ENCODE measurements around the gene FOXF1. TPM values are rescaled to one million over a fixed set of nuclear protein-coding genes. Genes with fewer than 3 reads are reported as not detected.

FOXF1 gene
- total and polyA plus RNA-seq, 4 donors, result 0.56 to 1.2 (median 0.89) TPM

DNA sequence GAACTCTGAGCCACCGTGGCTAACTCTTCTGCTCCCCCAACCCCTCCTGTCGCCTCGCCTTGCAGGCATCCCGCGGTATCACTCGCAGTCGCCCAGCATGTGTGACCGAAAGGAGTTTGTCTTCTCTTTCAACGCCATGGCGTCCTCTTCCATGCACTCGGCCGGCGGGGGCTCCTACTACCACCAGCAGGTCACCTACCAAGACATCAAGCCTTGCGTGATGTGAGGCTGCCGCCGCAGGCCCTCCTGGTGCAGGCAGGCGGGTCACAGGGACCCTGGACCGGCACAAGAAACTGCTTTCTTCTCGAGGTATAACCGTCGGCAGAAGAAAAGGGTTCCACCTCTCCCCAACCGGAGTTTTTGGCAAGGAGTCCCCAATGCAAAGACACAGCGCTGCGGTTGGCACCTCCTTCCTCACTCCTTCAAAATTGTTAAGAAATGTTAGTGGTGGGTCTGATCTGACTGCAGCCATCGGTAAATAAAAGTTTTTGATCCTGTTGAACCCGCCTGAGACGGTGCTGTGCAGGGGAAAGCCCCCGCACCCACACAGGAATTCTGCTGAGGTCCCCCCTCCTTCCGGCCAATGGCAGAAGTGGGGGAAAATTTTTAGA, 2.6 kb downstream of the FOXF1 start:
- 8% methylated on average over 29 of the region's 29 CpGs for WGBS
- TF ChIP-seq, protein P1, sequence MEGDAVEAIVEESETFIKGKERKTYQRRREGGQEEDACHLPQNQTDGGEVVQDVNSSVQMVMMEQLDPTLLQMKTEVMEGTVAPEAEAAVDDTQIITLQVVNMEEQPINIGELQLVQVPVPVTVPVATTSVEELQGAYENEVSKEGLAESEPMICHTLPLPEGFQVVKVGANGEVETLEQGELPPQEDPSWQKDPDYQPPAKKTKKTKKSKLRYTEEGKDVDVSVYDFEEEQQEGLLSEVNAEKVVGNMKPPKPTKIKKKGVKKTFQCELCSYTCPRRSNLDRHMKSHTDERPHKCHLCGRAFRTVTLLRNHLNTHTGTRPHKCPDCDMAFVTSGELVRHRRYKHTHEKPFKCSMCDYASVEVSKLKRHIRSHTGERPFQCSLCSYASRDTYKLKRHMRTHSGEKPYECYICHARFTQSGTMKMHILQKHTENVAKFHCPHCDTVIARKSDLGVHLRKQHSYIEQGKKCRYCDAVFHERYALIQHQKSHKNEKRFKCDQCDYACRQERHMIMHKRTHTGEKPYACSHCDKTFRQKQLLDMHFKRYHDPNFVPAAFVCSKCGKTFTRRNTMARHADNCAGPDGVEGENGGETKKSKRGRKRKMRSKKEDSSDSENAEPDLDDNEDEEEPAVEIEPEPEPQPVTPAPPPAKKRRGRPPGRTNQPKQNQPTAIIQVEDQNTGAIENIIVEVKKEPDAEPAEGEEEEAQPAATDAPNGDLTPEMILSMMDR (IDR thresholded peaks at IDR 0.05; ENCODE audit: low read depth, low read length, missing input control), result no peak
- TF ChIP-seq NR2F2 (IDR thresholded peaks at IDR 0.05) (no peak), HNF4A (conservative IDR thresholded peaks at IDR 0.05) (no peak), TAF1 (conservative IDR thresholded peaks at IDR 0.05) (no peak), SP1 (IDR thresholded peaks at IDR 0.05) (no peak), RXRA (IDR thresholded peaks at IDR 0.05) (no peak), EGR1 (IDR thresholded peaks at IDR 0.05; ENCODE audit: low read depth in 2 of 2) (no peak), FOXA2 (IDR thresholded peaks at IDR 0.05) (no peak), RAD21 (IDR thresholded peaks at IDR 0.05) (no peak), HNF4G (IDR thresholded peaks at IDR 0.05) (no peak), YY1 (IDR thresholded peaks at IDR 0.05) (no peak)
- TF ChIP-seq, protein P2, sequence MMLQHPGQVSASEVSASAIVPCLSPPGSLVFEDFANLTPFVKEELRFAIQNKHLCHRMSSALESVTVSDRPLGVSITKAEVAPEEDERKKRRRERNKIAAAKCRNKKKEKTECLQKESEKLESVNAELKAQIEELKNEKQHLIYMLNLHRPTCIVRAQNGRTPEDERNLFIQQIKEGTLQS (IDR thresholded peaks at IDR 0.05), result no peak
- TF ChIP-seq, protein P3, sequence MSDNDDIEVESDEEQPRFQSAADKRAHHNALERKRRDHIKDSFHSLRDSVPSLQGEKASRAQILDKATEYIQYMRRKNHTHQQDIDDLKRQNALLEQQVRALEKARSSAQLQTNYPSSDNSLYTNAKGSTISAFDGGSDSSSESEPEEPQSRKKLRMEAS (IDR thresholded peaks at IDR 0.05), result no peak
- TF ChIP-seq, protein P4, sequence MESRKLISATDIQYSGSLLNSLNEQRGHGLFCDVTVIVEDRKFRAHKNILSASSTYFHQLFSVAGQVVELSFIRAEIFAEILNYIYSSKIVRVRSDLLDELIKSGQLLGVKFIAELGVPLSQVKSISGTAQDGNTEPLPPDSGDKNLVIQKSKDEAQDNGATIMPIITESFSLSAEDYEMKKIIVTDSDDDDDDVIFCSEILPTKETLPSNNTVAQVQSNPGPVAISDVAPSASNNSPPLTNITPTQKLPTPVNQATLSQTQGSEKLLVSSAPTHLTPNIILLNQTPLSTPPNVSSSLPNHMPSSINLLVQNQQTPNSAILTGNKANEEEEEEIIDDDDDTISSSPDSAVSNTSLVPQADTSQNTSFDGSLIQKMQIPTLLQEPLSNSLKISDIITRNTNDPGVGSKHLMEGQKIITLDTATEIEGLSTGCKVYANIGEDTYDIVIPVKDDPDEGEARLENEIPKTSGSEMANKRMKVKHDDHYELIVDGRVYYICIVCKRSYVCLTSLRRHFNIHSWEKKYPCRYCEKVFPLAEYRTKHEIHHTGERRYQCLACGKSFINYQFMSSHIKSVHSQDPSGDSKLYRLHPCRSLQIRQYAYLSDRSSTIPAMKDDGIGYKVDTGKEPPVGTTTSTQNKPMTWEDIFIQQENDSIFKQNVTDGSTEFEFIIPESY (IDR thresholded peaks at IDR 0.05), result no peak
- Histone ChIP-seq H3K27ac (ENCODE audit: low read depth in 1 of 2, low read length in 2 of 2) (no peak overlapping the region), H3K4me3 (ENCODE audit: low read depth in 1 of 3, low read length in 3 of 3) (peak overlapping the region in 1 of 3 donors; percentile 53), H3K9me3 (ENCODE audit: control insufficient read depth in 4 of 4, low read length in 3 of 4) (no peaks in the 10 kb centered on the region), H3K27me3 (ENCODE audit: control insufficient read depth in 4 of 4, insufficient read depth in 4 of 4, low read length in 3 of 4) (peaks cover 4 to 35% (median 19%) of the 10 kb centered on the region in 4 donors), H3K36me3 (ENCODE audit: control insufficient read depth in 4 of 4, insufficient read depth in 3 of 4, low read depth in 1 of 4, low read length in 3 of 4) (no peaks in the 10 kb centered on the region), H3K4me1 (ENCODE audit: control insufficient read depth in 4 of 4, insufficient read depth in 4 of 4, low read length in 3 of 4) (peaks cover 14 to 42% (median 21%) of the 10 kb centered on the region in 4 donors), H3K9ac (ENCODE audit: low read depth in 1 of 2, low read length in 2 of 2) (no peak overlapping the region)
- no peak for DNase-seq (ENCODE audit: low spot score)

DNA sequence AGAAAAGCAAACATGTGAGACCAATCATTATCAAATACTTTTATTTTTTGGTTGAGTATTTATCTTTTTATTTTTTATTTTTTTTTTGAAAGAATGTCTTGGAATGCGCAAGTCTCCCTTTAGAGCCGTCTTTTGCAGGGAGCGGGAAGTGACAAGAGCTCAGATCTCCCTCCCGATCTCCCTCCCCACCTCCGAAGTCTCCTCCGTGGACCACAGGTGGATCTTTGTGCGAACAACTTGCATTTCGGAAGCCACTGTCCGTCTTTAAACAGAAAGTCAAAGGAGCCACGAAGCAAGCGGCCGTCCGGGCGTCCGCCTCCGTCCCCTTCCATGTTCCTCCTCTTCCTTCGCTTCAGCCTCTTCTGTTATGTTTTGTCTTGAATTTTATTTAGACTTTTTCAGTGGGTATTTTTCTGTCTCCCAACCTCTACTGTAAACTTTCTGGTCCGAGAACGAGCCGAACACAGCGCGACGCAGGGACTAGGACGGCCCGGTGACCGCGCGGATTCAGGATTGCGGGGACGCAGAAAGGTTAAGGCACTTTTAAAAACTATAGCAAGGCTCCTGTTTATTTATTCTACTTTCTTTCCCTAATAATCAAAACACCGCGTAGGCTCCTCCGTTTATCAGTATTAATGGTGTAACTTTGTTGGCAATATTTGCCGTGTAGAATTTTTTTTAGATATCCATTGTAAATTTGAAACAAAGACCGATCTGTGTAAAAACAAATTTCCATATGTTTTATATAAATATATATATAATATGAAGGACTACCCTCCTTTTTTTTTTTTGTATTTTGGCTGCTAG, 3.3 kb downstream of the FOXF1 start:
- H3K36me3 ChIP-seq (ENCODE audit: control insufficient read depth in 4 of 4, insufficient read depth in 3 of 4, low read depth in 1 of 4, low read length in 3 of 4), result no peaks in the 10 kb centered on the region
- 12% methylated on average over 35 of the region's 35 CpGs for WGBS
- peaks cover 4 to 35% (median 21%) of the 10 kb centered on the region in 4 donors for H3K27me3 ChIP-seq (ENCODE audit: control insufficient read depth in 4 of 4, insufficient read depth in 4 of 4, low read length in 3 of 4)
- DNase-seq (ENCODE audit: low spot score), result no peak
- H3K9ac ChIP-seq (ENCODE audit: low read depth in 1 of 2, low read length in 2 of 2), result no peak overlapping the region
- H3K27ac ChIP-seq (ENCODE audit: low read depth in 1 of 2, low read length in 2 of 2), result no peak overlapping the region
- H3K9me3 ChIP-seq (ENCODE audit: control insufficient read depth in 4 of 4, low read length in 3 of 4), result no peaks in the 10 kb centered on the region
- H3K4me1 ChIP-seq (ENCODE audit: control insufficient read depth in 4 of 4, insufficient read depth in 4 of 4, low read length in 3 of 4), result peaks cover 11 to 36% (median 14%) of the 10 kb centered on the region in 4 donors
- no peak overlapping the region for H3K4me3 ChIP-seq (ENCODE audit: low read depth in 1 of 3, low read length in 3 of 3)
- no peak for TF ChIP-seq SP1 (IDR thresholded peaks at IDR 0.05)
- TF ChIP-seq RAD21 (IDR thresholded peaks at IDR 0.05), result no peak
- no peak for TF ChIP-seq NR2F2 (IDR thresholded peaks at IDR 0.05)
- no peak for TF ChIP-seq RXRA (IDR thresholded peaks at IDR 0.05)
- no peak for TF ChIP-seq TAF1 (conservative IDR thresholded peaks at IDR 0.05)
- no peak for TF ChIP-seq YY1 (IDR thresholded peaks at IDR 0.05)
- TF ChIP-seq, protein P1 (IDR thresholded peaks at IDR 0.05; ENCODE audit: low read depth, low read length, missing input control), result no peak
- TF ChIP-seq FOXA1 (IDR thresholded peaks at IDR 0.05), result no peak
- TF ChIP-seq, protein P2 (IDR thresholded peaks at IDR 0.05), result no peak
- no peak for TF ChIP-seq GABPA (IDR thresholded peaks at IDR 0.05 in 1 of 2, conservative IDR thresholded peaks at IDR 0.05 in 1 of 2)
- TF ChIP-seq HNF4G (IDR thresholded peaks at IDR 0.05), result no peak
- TF ChIP-seq, protein P4 (IDR thresholded peaks at IDR 0.05), result no peak
- no peak for TF ChIP-seq JUND (IDR thresholded peaks at IDR 0.05)
- TF ChIP-seq, protein P3 (IDR thresholded peaks at IDR 0.05), result no peak

All from liver (tissue), 9 donors.